ENCODE measurements around the gene PALLD.

PALLD gene

GRCh38 chr4:168972596-168972995 is 475.7 kb downstream of the PALLD start:
- no peak for DNase-seq (ENCODE audit: low spot score)
